HG02870 (cell line): ENCODE measurements around the gene ULBP3.

Experiments used
- ATAC-seq: cut with Tn5 transposase; IDR thresholded peaks from one replicate; pipeline ENCODE4 v1.9.1; 2021; ENCODE audit warnings: mild to moderate bottlenecking, moderate library complexity; ENCODE audit not compliant: unreplicated experiment

The ULBP3 gene

DNA sequence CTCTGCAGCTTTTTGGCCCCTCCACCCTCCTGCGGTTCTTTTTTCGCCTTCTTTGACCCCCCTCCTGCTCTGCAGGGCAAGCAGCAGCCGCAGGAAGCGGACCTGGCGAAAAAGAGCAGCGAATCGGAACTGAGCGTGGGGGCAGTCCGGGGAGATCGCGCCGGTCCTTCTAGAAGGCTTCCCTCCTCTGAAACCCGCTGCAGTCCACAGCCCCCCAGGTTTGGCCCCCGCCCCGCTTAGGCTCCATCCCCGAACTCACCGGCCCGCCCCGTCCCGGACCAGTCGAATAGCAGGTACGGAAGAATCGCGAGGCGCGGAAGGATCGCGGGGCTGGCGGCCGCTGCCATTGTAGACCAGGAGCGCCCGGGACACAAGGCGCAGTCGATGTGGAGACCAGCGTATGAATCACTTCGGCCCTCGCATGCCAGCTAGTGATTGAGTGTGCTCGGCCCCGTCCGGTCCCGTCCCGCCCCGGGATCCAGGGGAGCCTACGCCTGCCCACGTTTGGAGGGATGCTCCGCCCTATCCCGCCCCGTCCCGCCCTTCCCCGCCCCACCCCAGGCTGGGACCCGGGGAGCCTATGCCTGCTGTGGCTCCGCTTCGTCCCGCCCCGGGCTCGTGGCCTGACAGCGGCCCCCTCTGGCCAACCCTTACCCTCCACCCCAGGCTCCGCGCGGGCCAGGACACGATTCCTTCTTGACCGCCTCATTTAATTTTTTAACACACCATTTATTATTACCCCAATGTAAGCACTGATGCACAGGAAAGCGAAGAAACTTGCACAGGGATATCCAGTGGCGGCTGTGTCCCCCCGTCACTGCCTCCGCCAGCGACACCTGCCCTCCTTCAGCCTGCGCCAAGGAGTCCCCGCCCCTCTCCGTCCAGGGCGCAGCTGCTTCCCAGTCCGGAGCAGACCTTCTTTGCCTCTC is at the start of gene ULBP3:
Gene ULBP3 (minus strand): TSS at position 402 of the 929 bp plus-strand sequence. CDS start 55 bp downstream, at position 347.
- ATAC-seq, result peak; percentile 67

DNA sequence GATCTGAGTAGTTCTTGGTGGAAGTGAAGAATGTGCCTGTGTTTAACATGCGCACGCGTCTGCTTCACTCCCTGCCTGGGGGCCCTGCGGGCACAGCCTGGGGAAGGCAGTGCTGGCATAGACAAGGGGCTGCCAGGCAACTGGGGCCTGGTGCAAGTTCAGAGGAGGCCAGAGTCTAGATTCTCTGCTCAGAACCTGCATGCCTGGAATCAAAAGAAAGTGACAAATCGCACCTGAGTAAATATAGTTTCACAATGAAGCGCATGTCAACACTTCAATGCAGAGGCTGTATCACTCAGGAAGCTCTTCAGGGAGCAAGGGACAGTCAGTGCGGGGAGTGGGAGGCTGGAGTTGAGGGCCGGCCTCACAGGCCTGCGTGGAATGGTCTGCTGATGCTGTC is 49.7 kb upstream of the ULBP3 start:
- no peak for ATAC-seq

DNA sequence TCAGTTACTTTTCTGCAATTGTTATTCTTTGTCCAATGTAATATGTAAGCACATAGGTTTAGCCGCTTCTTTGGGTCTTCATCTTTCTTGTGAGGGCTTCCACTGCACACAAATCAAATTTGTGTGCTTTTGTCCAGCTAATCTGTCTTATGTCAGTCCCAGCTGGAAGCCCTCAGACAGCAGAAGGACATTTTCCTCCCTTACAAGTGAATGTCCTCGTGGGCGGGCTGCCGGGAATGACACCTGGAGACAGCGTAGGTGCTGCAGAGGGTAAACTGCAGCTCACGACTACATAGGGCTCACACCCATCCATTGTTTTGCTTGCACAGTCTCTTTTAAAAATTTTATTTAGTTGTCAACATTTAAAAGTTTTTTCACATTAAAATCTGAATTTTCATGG is 49.3 kb upstream of the ULBP3 start:
- no peak for ATAC-seq

DNA sequence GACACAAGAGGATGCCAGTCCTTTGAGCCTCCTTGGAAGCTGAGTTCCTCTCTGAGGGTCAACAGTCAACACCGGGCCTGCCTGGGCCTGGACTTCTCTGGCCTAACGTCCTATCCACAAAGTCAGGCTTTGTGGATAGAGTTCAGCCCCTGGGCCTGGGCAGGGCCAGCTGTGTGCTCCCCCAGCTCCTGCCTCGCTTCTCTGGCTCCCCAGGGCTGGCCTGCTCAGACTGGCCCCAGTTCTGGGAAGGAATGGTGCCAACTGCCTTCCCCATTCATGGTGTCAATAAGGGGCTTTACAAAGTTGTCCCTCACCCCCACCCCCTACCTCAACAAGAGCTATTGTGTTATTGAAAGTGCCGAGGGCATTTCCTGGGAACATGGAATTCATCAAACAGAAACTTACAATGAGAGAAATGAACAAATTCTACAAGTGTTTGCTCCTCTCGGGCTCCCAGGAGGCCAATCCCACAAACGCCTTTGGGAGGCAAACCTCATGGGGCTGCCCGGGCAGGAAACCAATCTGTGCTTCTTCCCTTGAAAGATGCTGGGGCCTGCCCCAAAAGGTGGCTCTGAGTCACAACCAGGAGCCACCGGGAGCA is 47.4 kb upstream of the ULBP3 start:
- ATAC-seq, result no peak

DNA sequence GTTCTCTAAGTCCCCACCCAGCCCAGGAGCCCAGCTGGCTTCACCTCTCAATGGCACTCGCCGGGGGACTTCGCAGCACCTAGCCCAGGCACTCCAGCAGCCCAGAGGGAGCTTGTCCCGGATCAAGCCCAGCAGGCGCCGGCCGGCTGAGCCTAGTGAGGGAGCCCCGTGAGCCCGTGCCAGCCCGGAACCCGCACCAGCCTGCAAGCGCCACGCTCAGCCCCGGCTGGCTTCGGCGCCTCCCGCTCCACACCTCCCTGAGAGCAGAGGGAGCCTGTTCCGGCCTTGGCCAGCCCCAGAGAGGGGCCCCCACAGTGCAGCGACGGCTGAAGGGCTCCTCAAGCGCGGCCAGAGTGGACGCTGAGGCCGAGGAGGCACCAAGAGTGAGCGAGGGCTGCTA is 46.8 kb upstream of the ULBP3 start:
- no peak for ATAC-seq

DNA sequence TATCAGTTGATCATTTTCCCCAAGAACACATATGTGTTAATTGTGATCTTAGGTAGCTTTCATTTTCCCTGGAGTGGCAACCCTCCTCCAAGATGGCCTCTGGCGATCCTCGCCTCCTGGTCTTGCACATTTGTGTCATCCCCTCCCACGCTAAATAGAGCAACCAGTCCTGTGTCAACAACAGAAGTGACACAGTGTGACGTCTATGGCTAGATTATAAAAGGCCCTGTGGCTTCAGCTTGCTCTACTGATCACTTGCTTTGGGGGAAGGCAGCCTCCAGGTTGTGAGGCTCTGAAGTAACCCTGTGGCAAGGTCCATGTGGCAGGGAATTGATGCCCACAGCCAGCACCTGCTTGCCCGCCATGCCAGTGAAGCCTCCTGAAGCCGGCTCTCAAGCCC is 43.3 kb upstream of the ULBP3 start:
- no peak for ATAC-seq

DNA sequence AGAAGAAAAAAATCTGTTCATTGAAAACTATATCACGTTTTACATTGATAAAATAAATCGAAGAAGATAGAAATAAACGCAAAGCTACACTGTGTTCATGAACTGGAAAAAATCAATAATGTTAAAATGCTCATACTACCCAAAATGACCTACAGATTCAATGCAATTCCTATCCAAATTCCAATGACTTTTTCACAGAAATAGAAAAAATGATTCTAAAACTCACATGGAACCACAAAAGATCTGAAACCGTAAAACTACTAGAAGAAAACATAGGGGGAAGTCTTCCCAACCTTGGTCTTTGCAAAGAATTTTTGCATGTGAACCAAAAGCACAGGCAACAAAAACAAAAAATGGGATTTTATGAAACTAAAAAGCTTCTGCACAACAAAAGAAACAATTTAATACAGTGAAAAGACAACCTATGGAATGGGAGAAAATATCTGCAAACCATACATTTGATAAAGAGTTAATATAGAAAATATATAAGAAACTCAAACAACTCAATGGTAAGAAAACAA is 33.9 kb upstream of the ULBP3 start:
- no peak for ATAC-seq

DNA sequence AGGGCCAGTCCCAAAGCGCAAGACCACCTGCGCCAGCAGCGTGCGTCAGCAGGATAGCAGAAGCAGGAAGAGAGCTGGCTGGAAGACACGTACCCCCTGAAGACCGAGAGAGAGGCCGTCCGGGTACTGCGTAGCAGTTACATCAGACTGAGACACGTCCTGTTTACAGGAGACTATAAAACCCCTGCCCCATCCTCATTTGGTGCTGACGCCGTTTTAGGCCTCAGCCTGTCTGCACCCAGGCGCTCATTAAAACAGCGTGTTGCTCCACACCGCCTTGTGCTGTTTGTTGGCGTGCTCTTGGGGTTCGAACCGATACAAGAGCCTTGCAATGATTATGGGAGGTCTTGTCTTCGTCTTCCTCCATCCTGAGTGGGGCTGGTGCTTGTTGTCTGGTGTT is 31.8 kb upstream of the ULBP3 start:
- no peak for ATAC-seq

DNA sequence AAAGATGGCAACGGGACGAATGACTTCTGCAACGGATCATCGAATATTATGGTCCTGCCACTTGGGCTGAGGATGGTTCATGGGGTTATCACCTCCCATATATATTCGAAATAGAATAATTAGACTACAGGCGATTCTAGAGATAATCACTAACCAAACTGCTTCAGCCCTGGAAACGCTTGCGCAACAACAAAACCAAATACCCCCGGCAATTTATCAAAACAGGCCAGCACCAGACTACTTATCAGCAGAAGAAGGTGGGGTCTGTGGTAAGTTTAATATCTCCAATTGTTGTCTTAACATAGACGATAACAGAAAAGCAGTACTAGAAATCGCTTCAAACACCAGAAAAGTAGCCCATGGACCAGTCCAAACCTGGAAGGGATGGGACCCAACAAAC is 31.0 kb upstream of the ULBP3 start:
- no peak for ATAC-seq

DNA sequence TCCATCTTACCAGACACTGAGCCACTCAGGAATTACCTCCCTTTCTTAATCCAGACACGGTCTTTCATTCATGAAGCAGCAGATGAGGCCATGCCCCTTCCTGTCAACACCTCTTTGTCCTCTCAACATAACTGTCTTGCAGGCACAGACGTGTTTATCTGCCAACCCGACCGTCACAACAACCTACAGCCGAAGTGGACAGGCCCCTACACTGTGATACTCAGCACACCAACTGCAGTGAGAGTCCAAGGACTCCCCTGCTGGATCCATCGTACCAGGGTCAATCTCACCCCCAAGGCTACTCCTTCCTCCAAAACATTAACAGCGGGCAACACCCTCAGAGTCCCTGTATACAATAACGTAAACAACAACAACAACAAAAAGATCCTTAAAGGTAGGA is 30.6 kb upstream of the ULBP3 start:
- no peak for ATAC-seq

DNA sequence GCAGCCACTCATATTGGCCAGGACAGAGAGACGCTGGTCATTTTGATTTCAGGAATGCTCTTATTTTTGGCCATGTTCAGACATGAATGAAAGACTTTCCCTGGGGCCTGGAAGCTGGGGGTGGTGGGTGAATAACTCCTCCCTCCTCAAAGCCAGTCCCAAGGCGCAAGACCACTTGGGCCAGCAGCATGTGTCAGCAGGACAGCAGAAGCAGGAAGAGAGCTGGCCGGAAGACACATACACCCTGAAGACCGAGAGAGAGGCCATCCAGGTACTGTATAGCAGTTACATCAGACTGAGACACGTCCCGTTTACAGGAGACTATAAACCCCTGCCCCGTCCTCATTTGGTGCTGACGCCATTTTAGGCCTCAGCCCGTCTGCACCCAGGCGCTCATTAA is 29.2 kb upstream of the ULBP3 start:
- ATAC-seq, result no peak

DNA sequence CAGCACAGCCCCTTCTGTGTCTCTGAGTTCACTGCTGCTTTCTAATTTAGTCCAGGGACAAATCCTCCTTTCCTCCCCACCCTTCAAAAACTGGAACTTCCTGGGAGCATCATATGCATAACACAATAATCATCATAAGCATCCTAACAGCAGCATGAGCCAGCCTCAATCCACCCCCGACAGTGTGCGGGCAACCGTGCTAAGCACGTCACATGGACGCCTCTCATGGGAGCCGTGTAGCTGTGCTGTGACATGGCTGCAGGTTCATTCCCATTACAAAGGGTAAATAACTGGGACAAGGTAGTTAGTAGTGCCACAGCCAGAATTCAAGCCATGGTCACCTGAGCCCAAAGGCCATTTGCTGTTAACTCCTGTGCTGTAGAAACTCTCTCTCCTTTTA is 24.5 kb upstream of the ULBP3 start:
- ATAC-seq, result no peak

DNA sequence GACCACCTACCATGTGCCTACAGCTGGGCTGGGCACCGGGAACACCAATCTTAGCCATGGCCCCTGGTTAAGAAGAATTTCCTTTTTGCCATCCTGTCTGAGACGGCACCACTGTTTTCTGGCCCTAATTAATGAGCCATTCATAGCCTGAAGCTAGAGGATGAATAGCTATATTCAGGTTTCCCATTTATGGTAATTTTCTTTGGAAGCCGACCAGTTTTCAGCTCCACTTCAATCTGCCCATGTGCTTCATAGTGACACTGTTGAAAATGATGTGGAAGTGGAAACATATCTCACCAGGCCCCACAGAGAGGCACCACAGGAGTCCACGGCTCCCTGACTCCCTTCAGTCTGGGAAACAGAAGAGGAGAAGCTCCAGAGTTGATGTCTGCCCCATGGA is 22.6 kb upstream of the ULBP3 start:
- no peak for ATAC-seq

DNA sequence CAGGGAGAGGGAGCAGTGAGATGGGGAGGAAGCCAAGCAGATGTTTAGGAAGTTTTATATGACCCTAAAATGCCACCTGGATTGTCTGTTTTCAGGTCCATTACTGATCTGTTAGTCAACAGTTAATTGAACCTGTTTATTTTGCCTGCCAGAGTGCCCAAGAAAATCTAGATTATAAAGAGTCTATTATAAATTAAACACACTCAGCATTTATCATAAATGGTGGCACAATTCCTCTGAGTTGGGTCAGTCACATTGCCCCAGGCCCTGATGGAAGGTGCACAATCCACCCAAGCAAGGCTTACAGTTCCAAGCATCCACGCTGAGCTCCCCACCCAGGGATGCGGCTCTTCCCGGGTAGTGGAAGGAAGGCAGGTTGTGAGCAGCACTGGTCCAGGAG is 21.4 kb upstream of the ULBP3 start:
- ATAC-seq, result no peak

DNA sequence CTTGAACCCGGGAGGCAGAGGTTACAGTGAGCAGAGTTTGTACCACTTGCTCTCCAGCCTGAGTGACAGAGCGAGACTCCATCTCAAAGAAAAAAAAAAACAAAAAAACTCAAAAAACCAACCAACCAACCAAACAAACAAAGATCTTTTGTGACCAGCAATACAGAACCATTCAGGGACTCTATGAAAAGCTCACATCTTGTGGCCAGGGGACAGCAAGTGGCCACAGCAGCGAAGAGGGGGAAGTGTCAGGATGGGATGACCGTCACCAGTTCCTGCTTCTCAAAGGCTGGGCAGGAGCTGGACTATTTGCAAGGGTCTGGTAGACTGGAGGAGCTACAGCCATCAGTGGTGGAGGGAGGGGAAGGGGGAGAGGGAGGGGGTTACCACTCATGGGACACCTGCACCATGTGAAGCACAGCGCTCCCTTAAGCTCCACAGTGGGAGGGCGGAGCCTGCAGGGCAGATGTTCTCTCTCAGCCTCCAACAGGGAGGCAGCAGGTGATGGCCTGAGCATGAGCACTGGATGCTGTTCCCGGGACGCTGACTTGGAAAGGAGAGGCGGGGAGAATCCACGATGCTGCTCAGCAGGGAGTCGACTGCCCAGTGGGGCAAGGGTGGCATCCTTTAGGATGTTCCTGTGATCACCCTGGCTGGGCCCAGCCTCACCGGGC is 19.7 kb upstream of the ULBP3 start:
- no peak for ATAC-seq

DNA sequence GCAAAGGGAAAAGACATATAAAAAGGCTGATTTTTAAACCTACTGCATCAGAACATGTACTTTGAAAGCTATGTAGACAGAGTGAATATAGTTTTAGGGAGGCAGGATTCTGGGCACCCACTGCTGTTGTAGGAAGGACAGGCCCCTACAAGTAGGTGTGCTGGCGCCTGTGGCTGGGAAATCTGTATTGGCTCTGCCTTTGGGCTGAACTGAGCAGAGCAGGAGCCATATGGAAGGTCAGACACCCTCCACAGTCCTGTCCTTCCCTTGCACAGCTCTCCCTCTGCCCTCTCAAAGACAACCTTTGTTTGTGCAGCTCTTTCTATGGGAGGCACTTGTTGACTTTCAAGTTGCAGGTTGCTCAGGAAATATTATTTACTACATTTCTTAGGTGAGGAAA is 18.4 kb upstream of the ULBP3 start:
- no peak for ATAC-seq

DNA sequence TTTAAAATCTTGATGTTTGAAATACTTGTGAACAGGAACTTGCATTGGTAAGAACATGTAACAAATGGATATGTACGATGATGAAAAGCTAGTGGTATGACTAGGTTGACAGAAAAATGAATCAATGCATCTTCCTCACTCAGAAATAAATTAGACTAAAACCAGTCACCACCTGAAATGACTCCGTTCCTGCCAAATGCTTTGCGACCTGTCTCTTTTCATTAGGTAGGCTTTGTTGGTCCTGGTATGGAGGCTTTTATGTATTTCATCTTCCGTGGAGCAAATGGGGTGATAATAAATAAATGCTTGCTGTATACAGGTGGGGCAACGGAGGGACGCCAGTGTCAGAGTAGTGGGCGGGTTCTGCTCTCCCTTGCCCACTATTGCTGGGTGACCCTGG is 17.1 kb upstream of the ULBP3 start:
- ATAC-seq, result no peak

DNA sequence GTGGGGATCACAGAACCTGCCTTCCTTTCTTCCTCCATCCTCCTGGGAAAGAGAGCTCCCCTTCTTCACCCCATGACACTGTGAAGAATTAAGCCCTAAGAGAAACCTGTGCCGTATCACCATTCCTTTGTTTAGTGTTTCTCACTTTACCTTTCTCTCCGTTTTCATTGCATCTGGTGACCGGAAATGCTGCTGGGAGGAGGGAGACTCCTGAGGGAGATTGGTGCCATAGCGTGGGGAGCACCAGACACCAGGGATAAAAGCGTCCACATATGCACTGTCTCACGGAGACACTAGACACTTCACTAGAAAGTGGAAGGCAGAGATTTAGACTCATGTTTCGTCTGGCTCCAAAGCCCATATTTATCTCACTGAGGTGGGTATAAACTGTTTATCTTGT is 15.5 kb upstream of the ULBP3 start:
- ATAC-seq, result no peak

DNA sequence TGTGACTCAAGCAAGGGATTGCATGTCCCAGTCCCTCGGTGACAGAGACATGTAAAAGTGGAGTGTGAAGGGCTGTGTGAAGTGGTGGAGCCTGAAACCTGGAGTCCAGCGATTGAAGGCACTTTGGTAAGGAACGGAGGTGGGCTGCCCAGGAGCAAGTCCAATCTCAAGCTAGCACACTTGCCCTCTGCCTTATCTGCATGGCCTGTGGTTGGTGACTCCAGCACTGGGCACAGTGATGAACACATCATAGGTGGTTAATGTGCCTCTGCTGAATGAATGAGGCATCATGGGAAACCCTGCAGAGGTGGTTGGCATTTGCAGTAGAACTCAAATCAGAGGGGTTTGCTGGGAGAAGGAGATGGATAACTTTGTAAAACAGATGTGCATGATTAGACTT is 14.9 kb upstream of the ULBP3 start:
- no peak for ATAC-seq

DNA sequence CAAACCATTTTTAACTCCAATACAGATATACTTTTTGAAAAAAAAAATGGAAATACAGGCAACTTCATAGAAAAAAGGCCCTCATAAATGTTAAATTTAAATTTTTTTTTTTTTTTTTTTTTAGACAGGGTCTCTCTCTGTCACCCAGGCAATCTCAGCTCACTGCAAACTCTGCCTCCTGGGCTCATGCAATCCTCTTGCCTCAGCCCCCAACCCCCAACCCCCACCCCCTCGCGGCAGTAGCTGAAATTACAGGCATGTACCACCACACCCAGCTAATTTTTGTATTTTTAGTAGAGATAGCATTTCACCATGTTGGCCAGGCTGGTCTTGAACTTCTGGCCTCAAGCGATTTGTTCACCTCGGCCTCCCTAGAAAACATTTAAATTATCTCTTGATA is 12.8 kb upstream of the ULBP3 start:
- no peak for ATAC-seq

DNA sequence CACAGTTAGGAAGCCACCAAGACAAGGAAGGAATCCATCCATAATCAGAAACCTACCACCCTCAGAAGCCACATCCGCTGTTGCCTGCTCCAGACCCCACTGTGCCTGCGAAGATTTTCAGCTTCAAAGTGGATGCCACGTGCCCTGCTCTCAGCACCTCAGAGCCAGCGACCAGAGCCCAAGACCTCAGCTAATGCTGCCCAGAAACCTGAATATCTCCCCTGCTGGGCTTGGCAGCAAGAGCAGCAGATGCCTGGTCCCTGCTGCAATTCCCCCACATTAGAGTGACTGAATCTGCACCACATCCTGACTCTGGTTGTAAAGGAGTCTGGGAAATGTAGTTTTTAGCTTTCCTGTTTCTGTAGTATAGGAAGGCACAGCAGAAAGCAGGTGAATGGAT is 10.7 kb upstream of the ULBP3 start:
- no peak for ATAC-seq

DNA sequence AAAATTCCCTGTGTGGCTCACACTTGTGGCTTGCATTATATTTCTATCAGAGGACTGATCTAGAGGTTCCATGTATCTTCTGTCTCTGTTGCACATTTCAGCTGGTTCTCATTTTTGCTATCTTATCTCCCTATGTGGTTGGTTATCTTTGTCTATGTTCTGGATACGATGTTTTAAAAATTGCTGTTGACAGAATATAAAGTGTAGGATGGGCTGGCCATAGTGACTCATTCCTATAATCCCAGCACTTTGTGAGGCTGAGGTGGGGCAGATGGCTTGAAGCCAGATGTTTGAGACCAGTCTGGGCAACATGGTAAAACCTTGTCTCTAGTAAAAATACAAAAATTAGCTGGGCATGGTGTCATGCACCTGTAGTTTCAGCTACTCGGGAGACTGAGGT is 9.9 kb upstream of the ULBP3 start:
- no peak for ATAC-seq
